Duodenal mucosa (tissue), 2 donors: ENCODE data around the gene PDE2A.

Source experiments
- H3K27ac ChIP-seq: one replicate; pipeline ENCODE4 v1.7.0; 2013; ENCODE audit warnings: low read depth, low read length
- H3K27me3 ChIP-seq, 2 donors: one replicate each; pipeline ENCODE4 v1.7.0; 2013; ENCODE audit warnings: low read length in 2 of 2, control low read depth in 1 of 2; ENCODE audit not compliant: insufficient read depth in 2 of 2, control insufficient read depth in 1 of 2
- H3K36me3 ChIP-seq, 2 donors: one replicate each; pipeline ENCODE4 v1.7.0; 2013; ENCODE audit warnings: low read length in 2 of 2, control low read depth in 1 of 2; ENCODE audit not compliant: insufficient read depth in 2 of 2, control insufficient read depth in 1 of 2
- H3K4me1 ChIP-seq, 2 donors: one replicate each; pipeline ENCODE4 v1.7.0; 2013; ENCODE audit warnings: low read length in 2 of 2, control low read depth in 1 of 2; ENCODE audit not compliant: insufficient read depth in 2 of 2, control insufficient read depth in 1 of 2
- H3K4me3 ChIP-seq, 2 donors: one replicate each; pipeline ENCODE4 v1.7.0; 2013; ENCODE audit warnings: low read length in 2 of 2, low read depth in 1 of 2
- H3K9ac ChIP-seq, 2 donors: one replicate each; pipeline ENCODE4 v1.7.0; 2013; ENCODE audit warnings: low read length in 2 of 2, low read depth in 1 of 2
- H3K9me3 ChIP-seq, 2 donors: one replicate each; pipeline ENCODE4 v1.7.0; 2013; ENCODE audit warnings: low read length in 2 of 2, control low read depth in 1 of 2; ENCODE audit not compliant: control insufficient read depth in 1 of 2

PDE2A gene

GRCh38 chr11:72696866-72697700, 22.9 kb upstream of the PDE2A start:
- H3K4me3 ChIP-seq: no peak overlapping the region
- H3K36me3 ChIP-seq: peaks cover 68 to 99% of the 10 kb centered on the region in 2 donors
- H3K9me3 ChIP-seq: no peaks in the 10 kb centered on the region
- H3K9ac ChIP-seq: no peak overlapping the region
- no peak overlapping the region for H3K27ac ChIP-seq
- H3K27me3 ChIP-seq: no peaks in the 10 kb centered on the region
- no peaks in the 10 kb centered on the region for H3K4me1 ChIP-seq

- H3K27me3 ChIP-seq: no peaks in the 10 kb centered on the region
- no peak overlapping the region for H3K27ac ChIP-seq
- H3K4me1 ChIP-seq: no peaks in the 10 kb centered on the region
Observed at GRCh38 chr11:72695354-72695753, 21.1 kb upstream of the PDE2A start.

GRCh38 chr11:72693271-72693968, 19.2 kb upstream of the PDE2A start:
- no peaks in the 10 kb centered on the region for H3K27me3 ChIP-seq
- no peak overlapping the region for H3K27ac ChIP-seq
- H3K9ac ChIP-seq: no peak overlapping the region
- H3K4me3 ChIP-seq: no peak overlapping the region
- H3K36me3 ChIP-seq: peaks cover 55 to 100% of the 10 kb centered on the region in 2 donors
- H3K4me1 ChIP-seq: no peaks in the 10 kb centered on the region
- no peaks in the 10 kb centered on the region for H3K9me3 ChIP-seq

More at GRCh38 chr11:72695354-72695753, 21.1 kb upstream of the PDE2A start:
- peaks cover 74 to 100% of the 10 kb centered on the region in 2 donors for H3K36me3 ChIP-seq
- no peak overlapping the region for H3K9ac ChIP-seq
- no peaks in the 10 kb centered on the region for H3K9me3 ChIP-seq
- H3K4me3 ChIP-seq: no peak overlapping the region

DNA sequence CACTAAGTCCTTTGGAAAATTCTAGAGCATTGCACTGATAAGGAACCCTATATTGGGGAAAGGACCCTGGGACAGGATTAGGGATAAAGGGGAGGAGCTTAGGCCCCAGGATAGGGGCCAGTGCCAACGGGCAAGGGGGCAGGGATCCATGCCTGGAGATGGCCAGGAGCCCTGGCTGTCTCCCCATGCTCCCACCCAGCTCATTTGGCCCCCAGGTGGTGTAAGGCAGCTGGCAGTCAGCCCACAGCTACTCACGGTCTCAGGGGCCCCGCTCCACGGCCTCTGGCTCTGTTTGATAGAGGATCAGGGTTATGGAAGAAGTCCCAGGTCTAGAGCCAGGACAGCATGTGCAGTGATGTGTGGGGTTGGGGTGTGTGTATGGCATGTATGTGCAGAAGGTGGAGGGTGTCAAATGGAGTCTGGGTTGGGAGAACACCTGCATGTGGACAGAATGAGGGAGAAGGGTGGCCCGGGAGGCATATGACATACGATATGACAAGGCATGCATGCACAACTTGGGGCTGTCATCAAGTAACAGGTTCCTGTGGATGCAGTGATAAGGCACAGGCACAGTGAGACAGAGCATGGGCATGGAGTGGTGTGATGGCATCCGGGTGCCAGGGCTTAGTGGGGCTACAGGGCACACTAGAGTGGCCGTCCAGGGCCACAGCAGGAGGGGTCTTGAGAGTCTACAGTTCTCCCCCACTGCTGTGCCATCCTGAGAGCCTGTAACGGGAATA, 18.4 kb upstream of the PDE2A start:
- Histone ChIP-seq H3K36me3 (peaks cover 55 to 100% of the 10 kb centered on the region in 2 donors), H3K27me3 (no peaks in the 10 kb centered on the region), H3K9me3 (no peaks in the 10 kb centered on the region), H3K4me1 (no peaks in the 10 kb centered on the region), H3K27ac (no peak overlapping the region), H3K9ac (no peak overlapping the region), H3K4me3 (no peak overlapping the region)

DNA sequence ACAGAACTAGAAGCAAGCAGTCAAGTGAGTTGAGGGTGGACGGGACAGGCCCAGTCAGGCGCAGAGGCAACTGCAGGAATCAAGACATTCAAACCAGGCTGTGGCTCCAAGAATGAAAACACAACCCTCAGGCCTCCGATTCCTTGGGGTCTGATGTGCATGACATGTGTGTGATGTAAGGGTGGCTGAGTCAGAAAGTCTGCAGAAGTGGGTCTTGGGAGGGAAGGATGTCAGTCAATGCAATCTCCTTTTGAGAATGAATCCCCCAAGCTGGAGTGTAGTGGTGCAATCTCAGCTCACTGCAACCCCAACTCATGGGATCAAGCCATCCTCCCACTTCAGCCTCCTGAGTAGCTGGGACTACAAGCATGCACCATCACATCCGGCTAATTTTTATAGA, 15.9 kb upstream of the PDE2A start:
- no peak overlapping the region for H3K4me3 ChIP-seq
- H3K4me1 ChIP-seq: no peaks in the 10 kb centered on the region
- H3K9ac ChIP-seq: no peak overlapping the region
- H3K9me3 ChIP-seq: no peaks in the 10 kb centered on the region
- H3K36me3 ChIP-seq: peaks cover 42 to 98% of the 10 kb centered on the region in 2 donors
- no peak overlapping the region for H3K27ac ChIP-seq
- H3K27me3 ChIP-seq: no peaks in the 10 kb centered on the region

DNA sequence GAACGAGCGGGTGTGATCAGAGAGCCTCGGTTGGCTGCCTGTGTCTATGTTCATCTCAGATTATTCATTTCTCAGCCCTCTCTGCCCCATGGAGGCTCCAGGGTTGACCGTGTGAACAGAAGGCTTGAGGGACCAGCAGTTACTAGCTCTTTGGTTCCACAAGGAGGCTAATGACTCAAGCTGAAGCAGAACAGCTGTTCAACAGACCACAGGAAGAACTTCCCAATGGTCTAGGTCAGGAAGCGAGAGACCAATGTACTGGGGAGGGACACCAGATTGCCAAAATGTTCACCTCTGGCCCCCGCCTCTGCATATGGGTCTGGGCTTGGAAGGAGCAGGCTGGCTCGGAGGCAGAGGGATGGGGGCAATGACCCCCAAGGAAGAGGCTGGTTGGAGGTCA, 14.7 kb upstream of the PDE2A start:
- Histone ChIP-seq H3K27ac (no peak overlapping the region), H3K4me3 (no peak overlapping the region), H3K36me3 (peaks cover 32 to 88% of the 10 kb centered on the region in 2 donors), H3K9ac (no peak overlapping the region), H3K4me1 (no peaks in the 10 kb centered on the region), H3K9me3 (no peaks in the 10 kb centered on the region), H3K27me3 (no peaks in the 10 kb centered on the region)

DNA sequence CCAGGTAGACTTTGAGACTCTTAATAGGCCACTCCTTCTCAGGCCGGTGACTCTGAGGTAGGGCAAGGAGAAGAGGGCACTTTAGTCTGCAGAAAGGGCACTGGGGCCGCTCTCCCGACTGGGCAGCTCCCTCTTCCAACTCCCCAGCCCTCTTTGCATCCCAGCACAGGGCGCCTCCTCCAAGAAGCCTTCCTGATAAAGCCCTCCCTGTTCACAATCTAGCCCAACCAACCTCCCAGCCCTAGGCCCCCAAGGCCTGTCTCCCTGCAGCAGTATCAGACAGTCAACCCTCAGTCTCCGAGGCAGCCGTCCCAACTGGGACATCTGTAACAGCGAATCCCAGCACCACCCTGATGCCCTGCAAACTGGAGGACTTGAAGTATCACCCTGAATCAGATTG, 14.3 kb upstream of the PDE2A start:
- Histone ChIP-seq H3K36me3 (peaks cover 30 to 87% of the 10 kb centered on the region in 2 donors), H3K9me3 (no peaks in the 10 kb centered on the region), H3K9ac (no peak overlapping the region), H3K27ac (no peak overlapping the region), H3K27me3 (no peaks in the 10 kb centered on the region), H3K4me3 (no peak overlapping the region), H3K4me1 (no peaks in the 10 kb centered on the region)

- no peaks in the 10 kb centered on the region for H3K27me3 ChIP-seq
- H3K9me3 ChIP-seq: no peaks in the 10 kb centered on the region
- H3K4me3 ChIP-seq: no peak overlapping the region
- no peak overlapping the region for H3K27ac ChIP-seq
- H3K4me1 ChIP-seq: no peaks in the 10 kb centered on the region
- H3K36me3 ChIP-seq: peaks cover 21 to 80% of the 10 kb centered on the region in 2 donors
- H3K9ac ChIP-seq: no peak overlapping the region
Observed at GRCh38 chr11:72687326-72687725, 13.1 kb upstream of the PDE2A start.

DNA sequence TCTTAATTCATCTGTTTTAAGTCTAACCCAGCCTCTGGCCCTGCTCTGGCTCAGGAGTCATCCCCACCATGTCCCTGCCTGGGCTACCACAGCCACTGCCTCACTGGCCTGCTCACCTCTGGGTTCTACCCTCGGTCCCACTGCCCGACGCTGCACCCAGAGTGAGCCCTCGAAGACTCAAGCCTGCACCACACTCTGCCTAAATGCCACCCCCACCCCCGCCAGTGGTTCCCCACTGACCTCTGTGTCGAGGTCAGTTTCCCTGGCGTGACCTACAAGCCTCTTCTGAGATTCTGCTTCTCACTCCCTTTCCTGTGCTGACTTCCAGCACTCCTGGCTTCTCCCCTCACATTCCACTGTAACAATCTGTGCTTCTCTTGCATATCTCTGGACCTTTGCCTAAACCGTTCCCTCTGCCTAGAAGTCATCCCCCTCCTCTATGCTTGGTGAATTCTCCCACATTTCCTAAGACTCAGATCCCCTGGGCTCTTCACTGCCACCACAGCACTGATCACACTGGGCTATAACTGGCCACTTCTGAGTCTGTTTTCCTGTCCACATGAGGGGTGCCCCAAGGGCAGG, 12.5 kb upstream of the PDE2A start:
- Histone ChIP-seq H3K27ac (no peak overlapping the region), H3K27me3 (no peaks in the 10 kb centered on the region), H3K4me1 (no peaks in the 10 kb centered on the region), H3K9me3 (no peaks in the 10 kb centered on the region), H3K36me3 (peaks cover 15 to 75% of the 10 kb centered on the region in 2 donors), H3K9ac (no peak overlapping the region), H3K4me3 (no peak overlapping the region)
